ENCODE measurements around the gene TBRG1.

Gene TBRG1

GRCh38 chr11:124656774-124657630, 34.3 kb downstream of the TBRG1 start:
- no peaks in the 10 kb centered on the region for H3K27me3 Mint-ChIP-seq
- H3K4me1 Mint-ChIP-seq = no peaks in the 10 kb centered on the region
- no peak overlapping the region for H3K4me3 Mint-ChIP-seq
- DNase-seq (ENCODE audit: low spot score in 2 of 2) = no peak
- no peaks in the 10 kb centered on the region for H3K9me3 Mint-ChIP-seq
- no peak overlapping the region for H3K27ac Mint-ChIP-seq (ENCODE audit: low read depth)
- no peaks in the 10 kb centered on the region for H3K36me3 Mint-ChIP-seq (ENCODE audit: insufficient read depth)
- ATAC-seq (replicated peaks; ENCODE audit: extremely low read depth, poor library complexity, severe bottlenecking) = no peak

- H3K4me3 Mint-ChIP-seq = no peak overlapping the region
- no peak for DNase-seq (ENCODE audit: low spot score in 2 of 2)
- no peaks in the 10 kb centered on the region for H3K36me3 Mint-ChIP-seq (ENCODE audit: insufficient read depth)
- H3K27ac Mint-ChIP-seq (ENCODE audit: low read depth) = no peak overlapping the region
- no peaks in the 10 kb centered on the region for H3K27me3 Mint-ChIP-seq
- H3K9me3 Mint-ChIP-seq = no peaks in the 10 kb centered on the region
- no peak for ATAC-seq (replicated peaks; ENCODE audit: extremely low read depth, poor library complexity, severe bottlenecking)
- H3K4me1 Mint-ChIP-seq = no peaks in the 10 kb centered on the region
Measured at GRCh38 chr11:124657904-124658303, 35.2 kb downstream of the TBRG1 start.

- Mint-ChIP-seq H3K36me3 (ENCODE audit: insufficient read depth) (no peaks in the 10 kb centered on the region), H3K27ac (ENCODE audit: low read depth) (no peak overlapping the region), H3K4me3 (no peak overlapping the region), H3K9me3 (no peaks in the 10 kb centered on the region), H3K27me3 (no peaks in the 10 kb centered on the region), H3K4me1 (no peaks in the 10 kb centered on the region)
- no peak for ATAC-seq (replicated peaks; ENCODE audit: extremely low read depth, poor library complexity, severe bottlenecking)
- DNase-seq (ENCODE audit: low spot score in 2 of 2) = no peak
Measured at GRCh38 chr11:124658501-124658900, 35.8 kb downstream of the TBRG1 start.

GRCh38 chr11:124658986-124659385, 36.3 kb downstream of the TBRG1 start:
- DNase-seq (ENCODE audit: low spot score in 2 of 2) = no peak
- H3K27ac Mint-ChIP-seq (ENCODE audit: low read depth) = no peak overlapping the region
- H3K27me3 Mint-ChIP-seq = no peaks in the 10 kb centered on the region
- H3K9me3 Mint-ChIP-seq = no peaks in the 10 kb centered on the region
- no peaks in the 10 kb centered on the region for H3K36me3 Mint-ChIP-seq (ENCODE audit: insufficient read depth)
- no peaks in the 10 kb centered on the region for H3K4me1 Mint-ChIP-seq
- no peak overlapping the region for H3K4me3 Mint-ChIP-seq
- no peak for ATAC-seq (replicated peaks; ENCODE audit: extremely low read depth, poor library complexity, severe bottlenecking)

- no peak overlapping the region for H3K27ac Mint-ChIP-seq (ENCODE audit: low read depth)
- H3K9me3 Mint-ChIP-seq = no peaks in the 10 kb centered on the region
- no peak overlapping the region for H3K4me3 Mint-ChIP-seq
- ATAC-seq (replicated peaks; ENCODE audit: extremely low read depth, poor library complexity, severe bottlenecking) (no peak), DNase-seq (ENCODE audit: low spot score in 2 of 2) (no peak)
- no peaks in the 10 kb centered on the region for H3K27me3 Mint-ChIP-seq
- H3K36me3 Mint-ChIP-seq (ENCODE audit: insufficient read depth) = no peaks in the 10 kb centered on the region
- H3K4me1 Mint-ChIP-seq = no peaks in the 10 kb centered on the region
Measured at GRCh38 chr11:124661553-124661952, 38.9 kb downstream of the TBRG1 start.

GRCh38 chr11:124662106-124662505, 39.4 kb downstream of the TBRG1 start:
- DNase-seq (ENCODE audit: low spot score in 2 of 2) (no peak), ATAC-seq (replicated peaks; ENCODE audit: extremely low read depth, poor library complexity, severe bottlenecking) (no peak)
- H3K9me3 Mint-ChIP-seq = no peaks in the 10 kb centered on the region
- no peaks in the 10 kb centered on the region for H3K4me1 Mint-ChIP-seq
- H3K4me3 Mint-ChIP-seq = no peak overlapping the region
- no peak overlapping the region for H3K27ac Mint-ChIP-seq (ENCODE audit: low read depth)
- no peaks in the 10 kb centered on the region for H3K36me3 Mint-ChIP-seq (ENCODE audit: insufficient read depth)
- H3K27me3 Mint-ChIP-seq = no peaks in the 10 kb centered on the region

GRCh38 chr11:124663861-124664260, 41.2 kb downstream of the TBRG1 start:
- Mint-ChIP-seq H3K36me3 (ENCODE audit: insufficient read depth) (no peaks in the 10 kb centered on the region), H3K27ac (ENCODE audit: low read depth) (no peak overlapping the region), H3K4me1 (no peaks in the 10 kb centered on the region), H3K4me3 (no peak overlapping the region), H3K9me3 (no peaks in the 10 kb centered on the region), H3K27me3 (no peaks in the 10 kb centered on the region)
- DNase-seq (ENCODE audit: low spot score in 2 of 2) (no peak), ATAC-seq (replicated peaks; ENCODE audit: extremely low read depth, poor library complexity, severe bottlenecking) (no peak)

GRCh38 chr11:124667601-124668000, 44.9 kb downstream of the TBRG1 start:
- DNase-seq (ENCODE audit: low spot score in 2 of 2) = no peak
- Mint-ChIP-seq H3K4me1 (peaks cover 6% of the 10 kb centered on the region), H3K36me3 (ENCODE audit: insufficient read depth) (peaks cover 1% of the 10 kb centered on the region), H3K4me3 (no peak overlapping the region), H3K27ac (ENCODE audit: low read depth) (no peak overlapping the region), H3K9me3 (no peaks in the 10 kb centered on the region), H3K27me3 (no peaks in the 10 kb centered on the region)
- no peak for ATAC-seq (replicated peaks; ENCODE audit: extremely low read depth, poor library complexity, severe bottlenecking)

GRCh38 chr11:124669193-124669592, 46.5 kb downstream of the TBRG1 start:
- no peaks in the 10 kb centered on the region for H3K9me3 Mint-ChIP-seq
- H3K27me3 Mint-ChIP-seq = no peaks in the 10 kb centered on the region
- DNase-seq (ENCODE audit: low spot score in 2 of 2) (peak in 1 of 2 donors; percentile 21), ATAC-seq (replicated peaks; ENCODE audit: extremely low read depth, poor library complexity, severe bottlenecking) (no peak)
- H3K36me3 Mint-ChIP-seq (ENCODE audit: insufficient read depth) = peaks cover 14% of the 10 kb centered on the region
- H3K4me3 Mint-ChIP-seq = no peak overlapping the region
- no peak overlapping the region for H3K27ac Mint-ChIP-seq (ENCODE audit: low read depth)
- H3K4me1 Mint-ChIP-seq = peaks cover 15% of the 10 kb centered on the region

- H3K27ac Mint-ChIP-seq (ENCODE audit: low read depth) = no peak overlapping the region
- no peak for ATAC-seq (replicated peaks; ENCODE audit: extremely low read depth, poor library complexity, severe bottlenecking)
- H3K27me3 Mint-ChIP-seq = no peaks in the 10 kb centered on the region
- H3K36me3 Mint-ChIP-seq (ENCODE audit: insufficient read depth) = peaks cover 19% of the 10 kb centered on the region
- no peak for DNase-seq (ENCODE audit: low spot score in 2 of 2)
- H3K4me1 Mint-ChIP-seq = peaks cover 21% of the 10 kb centered on the region
- no peaks in the 10 kb centered on the region for H3K9me3 Mint-ChIP-seq
- H3K4me3 Mint-ChIP-seq = peak overlapping the region; percentile 6
Measured at GRCh38 chr11:124670732-124671131, 48.1 kb downstream of the TBRG1 start.

- peaks cover 21% of the 10 kb centered on the region for H3K4me1 Mint-ChIP-seq
- H3K9me3 Mint-ChIP-seq = no peaks in the 10 kb centered on the region
- H3K36me3 Mint-ChIP-seq (ENCODE audit: insufficient read depth) = peaks cover 19% of the 10 kb centered on the region
- peak overlapping the region; percentile 78 for H3K4me3 Mint-ChIP-seq
- H3K27ac Mint-ChIP-seq (ENCODE audit: low read depth) = peak overlapping the region; percentile 98
- no peaks in the 10 kb centered on the region for H3K27me3 Mint-ChIP-seq
- no peak for DNase-seq (ENCODE audit: low spot score in 2 of 2)
- no peak for ATAC-seq (replicated peaks; ENCODE audit: extremely low read depth, poor library complexity, severe bottlenecking)
Measured at GRCh38 chr11:124672536-124673215, 50.0 kb downstream of the TBRG1 start.

- H3K9me3 Mint-ChIP-seq = no peaks in the 10 kb centered on the region
- H3K36me3 Mint-ChIP-seq (ENCODE audit: insufficient read depth) = peaks cover 19% of the 10 kb centered on the region
- H3K4me1 Mint-ChIP-seq = peaks cover 21% of the 10 kb centered on the region
- H3K27ac Mint-ChIP-seq (ENCODE audit: low read depth) = peak within 1 kb of the TSS; percentile 98
- ATAC-seq (replicated peaks; ENCODE audit: extremely low read depth, poor library complexity, severe bottlenecking) = peak; percentile 92
- peak; percentile 57 to 84 for DNase-seq (ENCODE audit: low spot score in 2 of 2)
- peak within 1 kb of the TSS; percentile 78 for H3K4me3 Mint-ChIP-seq
- no peaks in the 10 kb centered on the region for H3K27me3 Mint-ChIP-seq
Measured at GRCh38 chr11:124673333-124674167, 50.9 kb downstream of the TBRG1 start, which contains the start of the genes SIAE and SPA17. Gene SIAE (minus strand): TSS chr11:124673739. CDS start chr11:124673708, 31 bp downstream. Gene SPA17 (plus strand): TSS chr11:124673904. CDS start chr11:124675265, 1,361 bp downstream.
